Astrocyte (in vitro differentiated cells and primary cell): ENCODE data around the gene CORO6. TPM values are rescaled to one million over a fixed set of nuclear protein-coding genes. Genes with fewer than 3 reads are reported as not detected.

ENCODE experiments used
- DNase-seq: peaks from one replicate; pipeline ENCODE4 v3.0.0-alpha.2; 2010; ENCODE audit warnings: low read depth
- FAIRE-seq: peaks from 2 replicates; lab custom pipeline; 2011; peaks lifted over from hg19 to GRCh38; lab: Jason Lieb, UNC
- H2AFZ ChIP-seq: 2 replicates; pipeline ENCODE4 v1.6.0; 2012; ENCODE audit warnings: low read depth, low read length, inconsistent platforms
- H3K27ac ChIP-seq: 2 replicates; pipeline ENCODE4 v1.5.1; 2011; ENCODE audit warnings: low read depth, low read length, inconsistent platforms
- H3K27me3 ChIP-seq: 2 replicates; pipeline ENCODE4 v1.6.0; 2011; ENCODE audit warnings: low read length, inconsistent platforms; ENCODE audit not compliant: insufficient read depth
- H3K36me3 ChIP-seq: 2 replicates; pipeline ENCODE4 v1.5.1; 2011; ENCODE audit warnings: low read length, inconsistent platforms; ENCODE audit not compliant: insufficient read depth
- H3K4me1 ChIP-seq: 2 replicates; pipeline ENCODE4 v1.5.1; 2011; ENCODE audit warnings: low read length, inconsistent platforms; ENCODE audit not compliant: insufficient read depth
- H3K4me2 ChIP-seq: 2 replicates; pipeline ENCODE4 v1.6.0; 2012; ENCODE audit warnings: low read length, inconsistent platforms
- H3K4me3 ChIP-seq: 2 replicates; pipeline ENCODE4 v1.5.1; 2011; ENCODE audit warnings: low read depth, mild to moderate bottlenecking, low read length, inconsistent platforms; ENCODE audit not compliant: insufficient read depth
- H3K79me2 ChIP-seq: 2 replicates; pipeline ENCODE4 v1.6.0; 2012; ENCODE audit warnings: mild to moderate bottlenecking, low read length, inconsistent platforms; ENCODE audit not compliant: insufficient read depth
- H3K9ac ChIP-seq: 2 replicates; pipeline ENCODE4 v1.6.0; 2012; ENCODE audit warnings: mild to moderate bottlenecking, low read length, inconsistent platforms
- H3K9me3 ChIP-seq: 2 replicates; pipeline ENCODE4 v1.5.1; 2012; ENCODE audit warnings: low read depth, mild to moderate bottlenecking, low read length, inconsistent platforms; ENCODE audit not compliant: insufficient read depth
- H4K20me1 ChIP-seq: 2 replicates; pipeline ENCODE4 v1.6.0; 2012; ENCODE audit warnings: low read length, inconsistent platforms; ENCODE audit not compliant: insufficient read depth
- H3K27ac Mint-ChIP-seq: one replicate; pipeline ENCODE4 v1.8.0; 2021; ENCODE audit warnings: mild to moderate bottlenecking, mixed read lengths; ENCODE audit not compliant: unreplicated experiment
- H3K27me3 Mint-ChIP-seq: one replicate; pipeline ENCODE4 v1.8.0; 2021; ENCODE audit warnings: low read depth, mixed read lengths; ENCODE audit not compliant: unreplicated experiment
- H3K36me3 Mint-ChIP-seq: one replicate; pipeline ENCODE4 v1.8.0; 2021; ENCODE audit warnings: low read depth, mixed read lengths; ENCODE audit not compliant: unreplicated experiment
- H3K4me1 Mint-ChIP-seq: one replicate; pipeline ENCODE4 v1.8.0; 2021; ENCODE audit warnings: low read depth, mixed read lengths; ENCODE audit not compliant: unreplicated experiment
- H3K4me3 Mint-ChIP-seq: one replicate; pipeline ENCODE4 v1.8.0; 2021; ENCODE audit warnings: mild to moderate bottlenecking, moderate library complexity, mixed read lengths; ENCODE audit not compliant: unreplicated experiment
- H3K9me3 Mint-ChIP-seq: one replicate; pipeline ENCODE4 v1.8.0; 2021; ENCODE audit warnings: mild to moderate bottlenecking, mixed read lengths; ENCODE audit not compliant: unreplicated experiment
- CTCF ChIP-seq: IDR thresholded peaks from 2 replicates; pipeline ENCODE4 v1.5.1; 2011; ENCODE audit warnings: low read depth, mild to moderate bottlenecking, inconsistent platforms, low read length, moderate library complexity; ENCODE audit not compliant: insufficient read depth
- EZH2 ChIP-seq: IDR thresholded peaks from 2 replicates; pipeline ENCODE4 v1.6.1; 2012; ENCODE audit warnings: mild to moderate bottlenecking, low read length, inconsistent platforms; ENCODE audit not compliant: insufficient read depth
- total RNA-seq: library from RNA; stranded (reverse); gene quantifications from 2 replicates; pipeline ENCODE4 v1.2.1, GENCODE V29; 2021

Gene CORO6
- total RNA-seq, 1 donor from 2014 or later, result 8.9 TPM

- Mint-ChIP-seq H3K4me3 (no peak overlapping the region), H3K27me3 (peaks cover 2% of the 10 kb centered on the region), H3K36me3 (peaks cover 19% of the 10 kb centered on the region), H3K4me1 (peaks cover 4% of the 10 kb centered on the region), H3K9me3 (no peaks in the 10 kb centered on the region), H3K27ac (no peak overlapping the region)
- no peaks in the 10 kb centered on the region for H3K27me3 ChIP-seq
- TF ChIP-seq EZH2, result no peak
- TF ChIP-seq CTCF, result no peak
- H3K4me1 ChIP-seq, result peaks cover 15% of the 10 kb centered on the region
- peaks cover 2% of the 10 kb centered on the region for H3K36me3 ChIP-seq
- H3K4me2 ChIP-seq, result no peak overlapping the region
- no peaks in the 10 kb centered on the region for H3K9me3 ChIP-seq
- H3K27ac ChIP-seq, result no peak overlapping the region
- no peak overlapping the region for H3K4me3 ChIP-seq
- DNase-seq (no peak), FAIRE-seq (no peak)
- H3K9ac ChIP-seq, result no peak overlapping the region
- peaks cover 37% of the 10 kb centered on the region for H4K20me1 ChIP-seq
- H3K79me2 ChIP-seq, result no peaks in the 10 kb centered on the region
- no peak overlapping the region for H2AFZ ChIP-seq
Measured at GRCh38 chr17:29574732-29575510, 47.8 kb downstream of the CORO6 start.

- no peak overlapping the region for H3K4me3 ChIP-seq
- FAIRE-seq, result no peak
- no peak overlapping the region for H2AFZ ChIP-seq
- H3K27me3 Mint-ChIP-seq, result peaks cover 2% of the 10 kb centered on the region
- TF ChIP-seq EZH2 (no peak), CTCF (no peak)
- no peak overlapping the region for H3K4me3 Mint-ChIP-seq
- H3K36me3 ChIP-seq, result no peaks in the 10 kb centered on the region
- H3K27ac Mint-ChIP-seq, result no peak overlapping the region
- H3K79me2 ChIP-seq, result no peaks in the 10 kb centered on the region
- H3K9me3 ChIP-seq, result no peaks in the 10 kb centered on the region
- H4K20me1 ChIP-seq, result peaks cover 35% of the 10 kb centered on the region
- H3K36me3 Mint-ChIP-seq, result peaks cover 16% of the 10 kb centered on the region
- H3K4me1 Mint-ChIP-seq, result peaks cover 7% of the 10 kb centered on the region
- no peaks in the 10 kb centered on the region for H3K27me3 ChIP-seq
- no peaks in the 10 kb centered on the region for H3K9me3 Mint-ChIP-seq
- H3K4me1 ChIP-seq, result peaks cover 22% of the 10 kb centered on the region
- H3K27ac ChIP-seq, result no peak overlapping the region
- no peak for DNase-seq
- no peak overlapping the region for H3K4me2 ChIP-seq
- no peak overlapping the region for H3K9ac ChIP-seq
Measured at GRCh38 chr17:29573871-29574731, 48.6 kb downstream of the CORO6 start.
